HepG2 (cell line): ENCODE results near the gene TENM3.

Experiments
- CTCF ChIP-seq: sonication (generic); formaldehyde crosslinking; IDR thresholded peaks from 2 replicates; pipeline ENCODE4 v1.5.0; 2020; ENCODE audit warnings: mild to moderate bottlenecking, missing genetic modification reagents, moderate library complexity
- KDM3A ChIP-seq: IDR thresholded peaks from 2 replicates; pipeline ENCODE4 v1.6.1; 2018; ENCODE audit warnings: low read depth, missing compliant biosample characterization
- POLR2AphosphoS5 ChIP-seq: IDR thresholded peaks from 2 replicates; pipeline ENCODE4 v1.6.1; 2012; ENCODE audit warnings: low read depth, low read length
- YY1 ChIP-seq: IDR thresholded peaks from 2 replicates; pipeline ENCODE4 v1.6.1; 2011; ENCODE audit warnings: low read length, low read depth, moderate library complexity, mild to moderate bottlenecking; ENCODE audit not compliant: insufficient read depth, insufficient replicate concordance
- ZNF225 ChIP-seq: sonication (generic); formaldehyde crosslinking; IDR thresholded peaks from 2 replicates; pipeline ENCODE4 v1.4.0; 2020; ENCODE audit warnings: mild to moderate bottlenecking, missing genetic modification reagents
- ZNF317 ChIP-seq: sonication (generic); formaldehyde crosslinking; IDR thresholded peaks from 2 replicates; pipeline ENCODE4 v1.5.0; 2020; ENCODE audit warnings: mild to moderate bottlenecking, missing genetic modification reagents
- TF ChIP-seq, protein P1 (sequence below): sonication (generic); formaldehyde crosslinking; IDR thresholded peaks from 2 replicates; pipeline ENCODE4 v1.4.0; 2020; ENCODE audit warnings: missing genetic modification reagents, borderline replicate concordance

DNA sequence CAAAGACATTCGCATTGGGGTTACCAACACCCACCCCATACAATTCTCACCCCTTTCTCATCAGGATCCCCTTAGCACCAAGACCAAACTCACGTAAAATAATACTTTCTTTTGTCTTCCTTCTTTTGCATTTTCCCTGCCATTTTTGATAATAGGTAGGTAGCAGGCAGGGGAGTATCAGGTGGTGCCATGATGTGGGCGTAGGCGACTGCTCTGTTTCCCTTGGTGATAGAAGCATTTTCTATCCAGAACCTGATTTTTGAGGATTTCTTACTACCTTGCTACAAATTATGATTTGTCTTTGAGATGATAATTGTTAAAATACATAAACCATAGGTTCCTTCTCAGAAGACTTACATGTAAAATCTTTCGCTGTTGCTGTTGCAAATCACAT, 523.7 kb downstream of the TENM3 start:
- TF ChIP-seq KDM3A (CRISPR knock-in tag) (no peak), YY1 (no peak), POLR2AphosphoS5 (no peak), ZNF225 (CRISPR knock-in tag) (no peak), CTCF (CRISPR knock-in tag) (no peak), ZNF317 (CRISPR knock-in tag) (no peak)
- TF ChIP-seq, protein P1, sequence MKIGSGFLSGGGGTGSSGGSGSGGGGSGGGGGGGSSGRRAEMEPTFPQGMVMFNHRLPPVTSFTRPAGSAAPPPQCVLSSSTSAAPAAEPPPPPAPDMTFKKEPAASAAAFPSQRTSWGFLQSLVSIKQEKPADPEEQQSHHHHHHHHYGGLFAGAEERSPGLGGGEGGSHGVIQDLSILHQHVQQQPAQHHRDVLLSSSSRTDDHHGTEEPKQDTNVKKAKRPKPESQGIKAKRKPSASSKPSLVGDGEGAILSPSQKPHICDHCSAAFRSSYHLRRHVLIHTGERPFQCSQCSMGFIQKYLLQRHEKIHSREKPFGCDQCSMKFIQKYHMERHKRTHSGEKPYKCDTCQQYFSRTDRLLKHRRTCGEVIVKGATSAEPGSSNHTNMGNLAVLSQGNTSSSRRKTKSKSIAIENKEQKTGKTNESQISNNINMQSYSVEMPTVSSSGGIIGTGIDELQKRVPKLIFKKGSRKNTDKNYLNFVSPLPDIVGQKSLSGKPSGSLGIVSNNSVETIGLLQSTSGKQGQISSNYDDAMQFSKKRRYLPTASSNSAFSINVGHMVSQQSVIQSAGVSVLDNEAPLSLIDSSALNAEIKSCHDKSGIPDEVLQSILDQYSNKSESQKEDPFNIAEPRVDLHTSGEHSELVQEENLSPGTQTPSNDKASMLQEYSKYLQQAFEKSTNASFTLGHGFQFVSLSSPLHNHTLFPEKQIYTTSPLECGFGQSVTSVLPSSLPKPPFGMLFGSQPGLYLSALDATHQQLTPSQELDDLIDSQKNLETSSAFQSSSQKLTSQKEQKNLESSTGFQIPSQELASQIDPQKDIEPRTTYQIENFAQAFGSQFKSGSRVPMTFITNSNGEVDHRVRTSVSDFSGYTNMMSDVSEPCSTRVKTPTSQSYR (CRISPR knock-in tag), result no peak
